GM21390 (cell line): ENCODE results near the gene SFXN1.
"Not testable (repeated sequence)": the region's sequence is repeated elsewhere in the genome, so short reads cannot be mapped to it uniquely, and the experiment has no call there.

Experiments
- ATAC-seq: cut with Tn5 transposase; IDR thresholded peaks from one replicate; pipeline ENCODE4 v1.9.1; 2021; ENCODE audit not compliant: unreplicated experiment

Gene SFXN1

GRCh38 chr5:175493260-175493659 lies 14.9 kb downstream of the SFXN1 start:
- ATAC-seq = no peak

GRCh38 chr5:175493726-175494125 lies 15.4 kb downstream of the SFXN1 start:
- no peak for ATAC-seq

- ATAC-seq = no peak
These were observed 16.2 kb downstream of the SFXN1 start for GRCh38 chr5:175494264-175495183.

GRCh38 chr5:175501759-175502158 lies 23.4 kb downstream of the SFXN1 start:
- ATAC-seq = no peak

GRCh38 chr5:175507671-175508070 lies 29.3 kb downstream of the SFXN1 start:
- not testable (repeated sequence) for ATAC-seq

- no peak for ATAC-seq
These were observed 30.5 kb downstream of the SFXN1 start for GRCh38 chr5:175508896-175509295.

- ATAC-seq = no peak
These were observed 34.9 kb downstream of the SFXN1 start for GRCh38 chr5:175513297-175513696.

- no peak for ATAC-seq
These were observed 35.4 kb downstream of the SFXN1 start for GRCh38 chr5:175513726-175514125.

GRCh38 chr5:175516933-175517823 lies 38.8 kb downstream of the SFXN1 start:
- ATAC-seq = no peak

GRCh38 chr5:175517824-175518450 lies 39.6 kb downstream of the SFXN1 start:
- no peak for ATAC-seq

GRCh38 chr5:175519006-175519405 lies 40.6 kb downstream of the SFXN1 start:
- no peak for ATAC-seq

- ATAC-seq = no peak
These were observed 42.0 kb downstream of the SFXN1 start for GRCh38 chr5:175520321-175520720.

GRCh38 chr5:175520873-175521272 lies 42.5 kb downstream of the SFXN1 start:
- no peak for ATAC-seq

- ATAC-seq = no peak
These were observed 43.0 kb downstream of the SFXN1 start for GRCh38 chr5:175521313-175521833.

GRCh38 chr5:175523292-175523691 lies 44.9 kb downstream of the SFXN1 start:
- no peak for ATAC-seq

- no peak for ATAC-seq
These were observed 45.9 kb downstream of the SFXN1 start for GRCh38 chr5:175524211-175524610.

GRCh38 chr5:175526691-175527090 lies 48.3 kb downstream of the SFXN1 start:
- ATAC-seq = no peak

- ATAC-seq = no peak
These were observed 53.0 kb downstream of the SFXN1 start for GRCh38 chr5:175531361-175531760.

GRCh38 chr5:175534070-175534932 lies 55.9 kb downstream of the SFXN1 start:
- peak; percentile 97 for ATAC-seq

- ATAC-seq = not testable (repeated sequence)
These were observed 57.0 kb downstream of the SFXN1 start for GRCh38 chr5:175535331-175535730.
